ENCODE results near the gene CUX1. TPM values are rescaled to one million over a fixed set of nuclear protein-coding genes. Genes with fewer than 3 reads are reported as not detected.

Gene CUX1
- total and polyA plus RNA-seq, 10 of the 15 experiments (the other 5 are each of a cell fraction or from before 2014, with no cell fraction given) = 6.1 to 48.6 (median 25.9) TPM

GRCh38 chr7:101833799-101834198, 16.4 kb downstream of the CUX1 start:
- FAIRE-seq (no peak), DNase-seq (ENCODE audit: low read depth, low spot score) (no peak), ATAC-seq (no peak)
- CTCF ChIA-PET = interaction anchor here (0.7 kb wide), 1 partner anchor 25 kb away, joined by 3 read pairs; no protein-coding TSS in a partner anchor
- TF ChIP-seq ETV6 (conservative IDR thresholded peaks at IDR 0.05 in 1 of 2, IDR thresholded peaks at IDR 0.05 in 1 of 2; ENCODE audit: borderline replicate concordance in 1 of 2, low read depth in 1 of 2) = no peak
- TF ChIP-seq LARP7 (IDR thresholded peaks at IDR 0.05) = no peak
- TF ChIP-seq CREB1 (IDR thresholded peaks at IDR 0.05; ENCODE audit: low read depth) = no peak
- TF ChIP-seq ZBTB33 (IDR thresholded peaks at IDR 0.05) = no peak
- no peak for TF ChIP-seq NRF1 (conservative IDR thresholded peaks at IDR 0.05; ENCODE audit: low read depth, low read length)
- no peak for TF ChIP-seq RAD51 (IDR thresholded peaks at IDR 0.05)
- no peak for TF ChIP-seq HDGF (IDR thresholded peaks at IDR 0.05)
- no peak for TF ChIP-seq NKRF (conservative IDR thresholded peaks at IDR 0.05)
- TF ChIP-seq ESRRA (IDR thresholded peaks at IDR 0.05; ENCODE audit: low read length) = no peak
- TF ChIP-seq HCFC1 (IDR thresholded peaks at IDR 0.05; ENCODE audit: low read length) = no peak
- no peak for TF ChIP-seq STAT1 (conservative IDR thresholded peaks at IDR 0.05)
- no peak for TF ChIP-seq MXI1 (IDR thresholded peaks at IDR 0.05; ENCODE audit: low read depth, low read length)
- no peak for TF ChIP-seq POLR2AphosphoS2 (IDR thresholded peaks at IDR 0.05; ENCODE audit: low read depth, low read length)
- TF ChIP-seq ZNF24 (IDR thresholded peaks at IDR 0.05) = no peak
- 0 out of 2 replicates have a peak, but pooled peaks cover 2% of the 10 kb centered on the region for H3K4me1 ChIP-seq (ENCODE audit: control insufficient read depth, insufficient read depth, low read length)
- H3K9me3 ChIP-seq (replicated peaks; ENCODE audit: control insufficient read depth, insufficient read depth, low read length) = no peaks in the 10 kb centered on the region
- H3K27ac ChIP-seq (ENCODE audit: control insufficient read depth, insufficient read depth) = no peak overlapping the region
- no peak overlapping the region for H3K4me3 ChIP-seq
- no TSS peak for BruUV-seq (replicated peaks)
- H4K20me1 ChIP-seq (ENCODE audit: control insufficient read depth, insufficient read depth) = no peaks in the 10 kb centered on the region
- peaks cover 0 to 7% of the 10 kb centered on the region in 2 experiments; a peak in 1 of 4 replicates for H3K36me3 ChIP-seq (ENCODE audit: control insufficient read depth in 2 of 2, insufficient read depth in 2 of 2, low read length in 1 of 2)
- peaks cover 37% of the 10 kb centered on the region for H3K79me2 ChIP-seq (ENCODE audit: control insufficient read depth, insufficient read depth, low read length)
- no peak overlapping the region for H3K4me2 ChIP-seq (ENCODE audit: control insufficient read depth, insufficient read depth)
- WGBS (ENCODE audit: insufficient coverage, insufficient replicate concordance, low lambda C conversion rate, missing lambda C conversion rate) = 64% methylated on average over 9 of the region's 9 CpGs
- in situ Hi-C loops (cut with MboI) (loop anchor here (5.0 kb wide), 1 partner anchor 384 kb away; no protein-coding TSS in a partner anchor), intact Hi-C loops (cut with micrococcal nuclease; ENCODE audit: unreplicated experiment) (no loop called here)
- POLR2A ChIA-PET = interaction anchor here (0.6 kb wide), 1 partner anchor 1691 kb away, joined by 4 read pairs; no protein-coding TSS in a partner anchor
- H2AFZ ChIP-seq (ENCODE audit: control insufficient read depth, low read depth, low read length) = no peak overlapping the region
- no peaks in the 10 kb centered on the region for H3K27me3 ChIP-seq (replicated peaks in 1 of 2; ENCODE audit: control insufficient read depth in 2 of 2, insufficient read depth in 2 of 2, low read length in 1 of 2)
- H3K9ac ChIP-seq (ENCODE audit: control insufficient read depth, insufficient read depth, low read length) = no peak overlapping the region
- RAD21 ChIA-PET (ENCODE audit: unreplicated experiment) = no interaction called here
- SMC1A ChIA-PET (ENCODE audit: uncharacterized antibody, unreplicated experiment) = interaction anchor here (1.5 kb wide), 1 partner anchor 7 kb away, joined by 4 read pairs; no protein-coding TSS in a partner anchor
